Endothelial cell of umbilical vein (primary cell): ENCODE results near the gene PEX3. TPM values are rescaled to one million over a fixed set of nuclear protein-coding genes. Genes with fewer than 3 reads are reported as not detected.

Experiments used
- BruUV-seq: library from RNA; stranded (reverse); fragments of 400-500 nt; replicated peaks from 2 replicates; lab custom pipeline; 2021; lab: Mats Ljungman, UMichigan
- CTCF ChIA-PET: fragments of 300-600, 350-600 bp; sonication (Branson Sonifier 250); formaldehyde crosslinking; loops from one replicate; lab custom pipeline; 2021; ENCODE audit warnings: antibody characterized with exemption, inconsistent platforms; lab: Charles Lee
- POLR2A ChIA-PET: fragments of 300-600, 350-600 bp; sonication (Branson Sonifier 250); formaldehyde crosslinking; loops from one replicate; lab custom pipeline; 2021; ENCODE audit warnings: antibody characterized with exemption, inconsistent platforms; lab: Charles Lee
- DNase-seq: peaks from one replicate; pipeline ENCODE4 v3.0.0-alpha.2; 2011; ENCODE audit warnings: low read depth, low spot score
- FAIRE-seq: peaks from 2 replicates; lab custom pipeline; 2011; peaks lifted over from hg19 to GRCh38; lab: Jason Lieb, UNC
- H2AFZ ChIP-seq: 2 replicates; pipeline ENCODE4 v1.6.0; 2012; ENCODE audit warnings: low read depth, low read length, control low read depth, inconsistent platforms
- H3K27ac ChIP-seq: 2 replicates; pipeline ENCODE4 v1.5.1; 2011; ENCODE audit warnings: low read depth, mild to moderate bottlenecking, control low read depth, low read length, moderate library complexity; ENCODE audit not compliant: insufficient read depth
- H3K27me3 ChIP-seq, 2 experiments: 2 replicates each; pipeline versions ENCODE4 v1.6.0 to v1.6.1; 2011; ENCODE audit warnings: low read length in 2 of 2, mixed read lengths in 1 of 2; ENCODE audit not compliant: control insufficient read depth in 2 of 2, insufficient read depth in 2 of 2
- H3K36me3 ChIP-seq, 2 experiments: 2 replicates in 1 of 2; 3 replicates in 1 of 2; pipeline ENCODE4 v1.5.1; 2011; ENCODE audit warnings: low read length in 2 of 2, mild to moderate bottlenecking in 1 of 2, moderate library complexity in 1 of 2; ENCODE audit not compliant: control insufficient read depth in 2 of 2, insufficient read depth in 2 of 2; ENCODE audit errors: extremely low read depth in 1 of 2
- H3K4me1 ChIP-seq: 3 replicates; pipeline ENCODE4 v1.5.1; 2011; ENCODE audit warnings: mild to moderate bottlenecking, low read length; ENCODE audit not compliant: control insufficient read depth, insufficient read depth; ENCODE audit errors: extremely low read depth
- H3K4me2 ChIP-seq: 2 replicates; pipeline ENCODE4 v1.6.1; 2011; ENCODE audit warnings: low read length, control low read depth, mixed read lengths; ENCODE audit not compliant: insufficient read depth
- H3K4me3 ChIP-seq, 3 experiments: fragments of 200-600 bp in 1 of 3; sonication (generic), shearing (Covaris generic) in 1 of 3; replicated peaks in 1 of 3; 2 replicates each; pipeline ENCODE4 v1.5.1; 2011 to 2016; ENCODE audit warnings: control low read depth in 3 of 3, low read length in 3 of 3, mild to moderate bottlenecking in 2 of 3, inconsistent platforms in 1 of 3, low read depth in 1 of 3, moderate library complexity in 1 of 3; ENCODE audit not compliant: insufficient read depth in 1 of 3
- H3K79me2 ChIP-seq: 2 replicates; pipeline ENCODE4 v1.6.0; 2012; ENCODE audit warnings: low read length, inconsistent platforms; ENCODE audit not compliant: control insufficient read depth, insufficient read depth
- H3K9ac ChIP-seq: replicated peaks from 2 replicates; pipeline ENCODE3; 2011; ENCODE audit warnings: low read length, control low read depth; ENCODE audit not compliant: insufficient read depth; ENCODE audit errors: extremely low read depth
- H3K9me1 ChIP-seq: replicated peaks from 3 replicates; pipeline ENCODE4 v1.6.0; 2011; ENCODE audit warnings: mild to moderate bottlenecking, low read length; ENCODE audit not compliant: control insufficient read depth, insufficient read depth; ENCODE audit errors: extremely low read depth
- H3K9me3 ChIP-seq: replicated peaks from 2 replicates; pipeline ENCODE4 v1.5.1; 2012; ENCODE audit warnings: low read length, inconsistent platforms; ENCODE audit not compliant: control insufficient read depth, insufficient read depth
- H4K20me1 ChIP-seq: replicated peaks from 2 replicates; pipeline ENCODE3; 2011; ENCODE audit warnings: mild to moderate bottlenecking, low read length; ENCODE audit not compliant: control insufficient read depth, insufficient read depth; ENCODE audit errors: extremely low read depth
- EZH2 ChIP-seq: IDR thresholded peaks from 2 replicates; pipeline ENCODE4 v1.6.1; 2012; ENCODE audit warnings: borderline replicate concordance, low read depth, mild to moderate bottlenecking, moderate library complexity, low read length, inconsistent platforms; ENCODE audit not compliant: severe bottlenecking
- FOS ChIP-seq: IDR thresholded peaks from 2 replicates; pipeline ENCODE4 v1.6.1; 2011; ENCODE audit warnings: mild to moderate bottlenecking, low read length, moderate library complexity, borderline replicate concordance; ENCODE audit not compliant: insufficient read depth
- GATA2 ChIP-seq: IDR thresholded peaks from 2 replicates; pipeline ENCODE4 v1.7.0; 2011; ENCODE audit warnings: low read depth, mild to moderate bottlenecking, moderate library complexity, mixed read lengths, low read length; ENCODE audit not compliant: insufficient read length, insufficient read depth
- JUN ChIP-seq: IDR thresholded peaks from 2 replicates; pipeline ENCODE4 v1.6.1; 2011; ENCODE audit warnings: borderline replicate concordance, low read depth; ENCODE audit not compliant: insufficient read length, insufficient read depth
- MYC ChIP-seq: IDR thresholded peaks from one replicate; pipeline ENCODE4 v1.6.1; 2011; ENCODE audit warnings: mild to moderate bottlenecking, low read depth, low read length
- POLR2A ChIP-seq: IDR thresholded peaks from 2 replicates; pipeline ENCODE4 v1.6.1; 2012; ENCODE audit warnings: low read depth, mild to moderate bottlenecking, control low read depth, low read length
- POLR2AphosphoS5 ChIP-seq: IDR thresholded peaks from 2 replicates; pipeline ENCODE4 v1.6.1; 2012; ENCODE audit warnings: low read depth, mild to moderate bottlenecking, control low read depth, low read length, moderate library complexity; ENCODE audit not compliant: insufficient read depth
- dilution Hi-C: fragments of 300-500 bp; cut with MboI; formaldehyde crosslinking; loops from one replicate; pipeline ENCODE4 v1.15.0; 2019; ENCODE audit warnings: low sequenced_read_pairs; ENCODE audit not compliant: extremely low pct_ligation_motif_present
- intact Hi-C: fragments of 100-400 bp; cut with micrococcal nuclease; formaldehyde crosslinking; loops from one replicate; pipeline ENCODE4 v1.10.0; 2022
- polyA plus RNA-seq, 4 experiments: library from polyadenylated mRNA; depleted of rRNA in 3 of 4; stranded (reverse) in 3 of 4; unstranded in 1 of 4; fragments of >200 nt; gene quantifications; 2 replicates each; pipeline versions ENCODE4 v1.2.1 to v1.2.3, GENCODE V29; 2011 to 2012; ENCODE audit warnings: missing spikeins in 1 of 4
- total RNA-seq: library from RNA; stranded (reverse); gene quantifications from 2 replicates; pipeline ENCODE4 v1.2.3, GENCODE V29; 2021
- TF ChIP-seq, protein P1 (sequence below), 2 donors: IDR thresholded peaks; 1 replicate in 1 of 2; 2 replicates in 1 of 2; pipeline ENCODE4 v1.5.1; 2011; ENCODE audit warnings: low read length in 2 of 2, mild to moderate bottlenecking in 2 of 2, moderate library complexity in 2 of 2, control low read depth in 1 of 2, inconsistent platforms in 1 of 2, low read depth in 1 of 2; ENCODE audit not compliant: insufficient read depth in 1 of 2; ENCODE audit errors: extremely low read depth in 1 of 2
- TF ChIP-seq, protein P2 (sequence below): IDR thresholded peaks from 2 replicates; pipeline ENCODE4 v1.6.1; 2011; ENCODE audit not compliant: insufficient read depth, insufficient read length

PEX3 gene
- total and polyA plus RNA-seq, 2 donors (not counting 3 experiments of a cell fraction or from before 2014, with no cell fraction given) = 8.7 to 21.7 TPM

DNA sequence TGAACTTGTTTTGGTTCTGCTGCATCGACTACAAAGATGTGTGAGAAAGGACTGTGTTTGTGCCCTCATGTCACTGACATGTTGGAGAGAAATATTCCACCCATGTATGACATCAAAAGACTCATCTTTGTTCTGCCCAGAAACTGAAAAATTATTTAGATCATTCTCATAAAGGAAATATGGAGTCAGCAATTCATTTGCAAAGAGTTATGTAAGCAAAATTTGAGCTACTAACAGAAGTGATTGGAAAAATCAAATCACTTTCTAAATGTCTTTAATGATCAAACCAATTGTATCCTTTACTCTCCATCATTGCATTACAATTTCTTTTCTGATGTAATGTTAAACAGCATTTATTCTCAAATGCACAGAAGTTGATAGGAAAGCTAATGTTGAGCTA lies 19.4 kb upstream of the PEX3 start:
- H3K4me2 ChIP-seq = no peak overlapping the region
- no peak for FAIRE-seq
- H3K79me2 ChIP-seq = no peaks in the 10 kb centered on the region
- no TSS peak for BruUV-seq
- no peaks in the 10 kb centered on the region for H3K4me1 ChIP-seq
- ChIA-PET CTCF (interaction anchor here (0.7 kb wide), 1 partner anchor 404 kb away, joined by 3 read pairs; no protein-coding TSS in a partner anchor), POLR2A (no interaction called here)
- no peaks in the 10 kb centered on the region for H3K9me3 ChIP-seq
- no peaks in the 10 kb centered on the region for H3K27me3 ChIP-seq
- no peak for DNase-seq
- H2AFZ ChIP-seq = no peak overlapping the region
- intact Hi-C loops = no loop called here
- no peak overlapping the region for H3K27ac ChIP-seq
- H3K9me1 ChIP-seq = no peaks in the 10 kb centered on the region
- peaks cover 0 to 3% of the 10 kb centered on the region in 2 experiments for H3K36me3 ChIP-seq
- H4K20me1 ChIP-seq = no peaks in the 10 kb centered on the region
- no peak overlapping the region for H3K9ac ChIP-seq
- H3K4me3 ChIP-seq = no peak overlapping the region
- TF ChIP-seq JUN (no peak), GATA2 (no peak), FOS (no peak), POLR2A (no peak), POLR2AphosphoS5 (no peak), EZH2 (no peak), MYC (no peak)
- TF ChIP-seq, protein P1, sequence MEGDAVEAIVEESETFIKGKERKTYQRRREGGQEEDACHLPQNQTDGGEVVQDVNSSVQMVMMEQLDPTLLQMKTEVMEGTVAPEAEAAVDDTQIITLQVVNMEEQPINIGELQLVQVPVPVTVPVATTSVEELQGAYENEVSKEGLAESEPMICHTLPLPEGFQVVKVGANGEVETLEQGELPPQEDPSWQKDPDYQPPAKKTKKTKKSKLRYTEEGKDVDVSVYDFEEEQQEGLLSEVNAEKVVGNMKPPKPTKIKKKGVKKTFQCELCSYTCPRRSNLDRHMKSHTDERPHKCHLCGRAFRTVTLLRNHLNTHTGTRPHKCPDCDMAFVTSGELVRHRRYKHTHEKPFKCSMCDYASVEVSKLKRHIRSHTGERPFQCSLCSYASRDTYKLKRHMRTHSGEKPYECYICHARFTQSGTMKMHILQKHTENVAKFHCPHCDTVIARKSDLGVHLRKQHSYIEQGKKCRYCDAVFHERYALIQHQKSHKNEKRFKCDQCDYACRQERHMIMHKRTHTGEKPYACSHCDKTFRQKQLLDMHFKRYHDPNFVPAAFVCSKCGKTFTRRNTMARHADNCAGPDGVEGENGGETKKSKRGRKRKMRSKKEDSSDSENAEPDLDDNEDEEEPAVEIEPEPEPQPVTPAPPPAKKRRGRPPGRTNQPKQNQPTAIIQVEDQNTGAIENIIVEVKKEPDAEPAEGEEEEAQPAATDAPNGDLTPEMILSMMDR (IDR thresholded peaks at IDR 0.05; ENCODE audit: extremely low read depth in 1 of 2, insufficient read depth in 1 of 2, low read depth in 1 of 2, low read length in 2 of 2) = no peak
- TF ChIP-seq, protein P2, sequence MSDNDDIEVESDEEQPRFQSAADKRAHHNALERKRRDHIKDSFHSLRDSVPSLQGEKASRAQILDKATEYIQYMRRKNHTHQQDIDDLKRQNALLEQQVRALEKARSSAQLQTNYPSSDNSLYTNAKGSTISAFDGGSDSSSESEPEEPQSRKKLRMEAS = no peak
- dilution Hi-C loops = no loop called here
